Upper lobe of left lung (tissue), 6 donors: Measurements from ENCODE around the gene AMBP. TPM values are rescaled to one million over a fixed set of nuclear protein-coding genes. Genes with fewer than 3 reads are reported as not detected.

Source experiments
- ATAC-seq, 2 donors: fragments of 200-7000 bp; cut with Tn5 transposase; one replicate each; pipeline ENCODE4 v1.9.1; 2022; ENCODE audit warnings: mild to moderate bottlenecking in 2 of 2, moderate library complexity in 2 of 2; ENCODE audit not compliant: low FRiP score in 2 of 2
- DNase-seq, 2 donors: peaks; one replicate each; pipeline ENCODE4 v3.0.0-alpha.2; 2019 to 2020
- H3K27ac ChIP-seq, 4 donors: fragments of 200-600 bp; sonication (generic); one replicate each; pipeline ENCODE4 v1.5.1; 2016 to 2019
- H3K27me3 ChIP-seq, 4 donors: fragments of 200-600 bp; sonication (generic); one replicate each; pipeline ENCODE4 v1.5.1; 2017 to 2019
- H3K36me3 ChIP-seq, 4 donors: fragments of 200-600 bp; sonication (generic); one replicate each; pipeline ENCODE4 v1.5.1; 2016 to 2019
- H3K4me1 ChIP-seq, 4 donors: fragments of 200-600 bp; sonication (generic); one replicate each; pipeline ENCODE4 v1.5.1; 2018 to 2019
- H3K4me3 ChIP-seq, 4 donors: fragments of 200-600 bp; sonication (generic); one replicate each; pipeline ENCODE4 v1.5.1; 2017 to 2019; ENCODE audit warnings: mild to moderate bottlenecking in 2 of 4, moderate library complexity in 1 of 4
- H3K9me3 ChIP-seq, 4 donors: fragments of 200-600 bp; sonication (generic); one replicate each; pipeline ENCODE4 v1.5.1; 2018 to 2019
- CTCF ChIP-seq, 6 experiments: fragments of 450-650 bp in 4 of 6; fragments of 200-600 bp in 2 of 6; sonication (generic) in 2 of 6; IDR thresholded peaks; one replicate each; pipeline ENCODE4 v1.5.1; 2016 to 2019; ENCODE audit warnings: antibody characterized with exemption in 6 of 6
- EP300 ChIP-seq, 4 donors: sonication (generic); formaldehyde crosslinking; IDR thresholded peaks; one replicate each; pipeline ENCODE4 v1.5.1; 2017; ENCODE audit warnings: antibody characterized with exemption in 4 of 4, control low read depth in 2 of 4
- POLR2A ChIP-seq, 4 donors: fragments of 450-650 bp; IDR thresholded peaks; one replicate each; pipeline ENCODE4 v1.5.1; 2016 to 2017; ENCODE audit warnings: antibody characterized with exemption in 4 of 4, mild to moderate bottlenecking in 2 of 4
- POLR2AphosphoS5 ChIP-seq, 2 donors: sonication (generic); formaldehyde crosslinking; IDR thresholded peaks; one replicate each; pipeline ENCODE4 v1.5.1; 2017; ENCODE audit warnings: antibody characterized with exemption in 2 of 2
- WGBS, 2 donors: methylation state at CpG; one replicate each; pipeline ENCODE4 v1.1.5; 2017 to 2018; 5-methylcytosine and 5-hydroxymethylcytosine counted together
- total RNA-seq, 6 donors: library from RNA; depleted of rRNA in 4 of 6; stranded (reverse); fragments of >200 nt in 4 of 6; gene quantifications; one replicate each; pipeline versions ENCODE4 v1.1.0 to v1.2.1, GENCODE V29; 2016 to 2021
- donor health status: DM: no; HTN: no; CAD: no; lungs with moderate emphysema.
- donor health status: DM: no; HTN: yes; CAD: no; lungs with severe emphysema.

Gene AMBP
- total RNA-seq, 6 donors from 2014 or later, result 0.46 to 4.0 (median 3.1) TPM; not detected in 3

GRCh38 chr9:114026335-114026734 lies 51.8 kb downstream of the AMBP start:
- ATAC-seq, result no peak
- TF ChIP-seq EP300 (IDR thresholded peaks at IDR 0.05), result no peak
- TF ChIP-seq POLR2A (IDR thresholded peaks at IDR 0.05), result no peak
- TF ChIP-seq POLR2AphosphoS5 (IDR thresholded peaks at IDR 0.05), result no peak
- no peak for TF ChIP-seq CTCF (IDR thresholded peaks at IDR 0.05)

GRCh38 chr9:114025760-114026159 lies 52.3 kb downstream of the AMBP start:
- Histone ChIP-seq H3K27ac (no peak overlapping the region), H3K4me1 (no peaks in the 10 kb centered on the region), H3K4me3 (no peak overlapping the region), H3K27me3 (no peaks in the 10 kb centered on the region), H3K36me3 (peaks cover 0 to 25% (median 1%) of the 10 kb centered on the region in 4 donors), H3K9me3 (peaks cover 5 to 11% (median 9%) of the 10 kb centered on the region in 4 donors)
- DNase-seq, result no peak
- TF ChIP-seq EP300 (IDR thresholded peaks at IDR 0.05) (no peak), POLR2A (IDR thresholded peaks at IDR 0.05) (no peak)
- 93 to 98% methylated on average over 5 of the region's 5 CpGs for WGBS, 2 donors
- no peak for ATAC-seq

More at GRCh38 chr9:114026335-114026734, 51.8 kb downstream of the AMBP start:
- no peak overlapping the region for H3K4me3 ChIP-seq
- H3K9me3 ChIP-seq, result peaks cover 5 to 11% (median 9%) of the 10 kb centered on the region in 4 donors
- H3K27ac ChIP-seq, result no peak overlapping the region
- no peak for DNase-seq
- H3K36me3 ChIP-seq, result peaks cover 0 to 24% (median 1%) of the 10 kb centered on the region in 4 donors
- H3K27me3 ChIP-seq, result no peaks in the 10 kb centered on the region
- 98 to 100% methylated on average over 2 to 4 of the region's 4 CpGs for WGBS, 2 donors
- no peaks in the 10 kb centered on the region for H3K4me1 ChIP-seq

GRCh38 chr9:114025196-114025753 lies 52.8 kb downstream of the AMBP start:
- TF ChIP-seq EP300 (IDR thresholded peaks at IDR 0.05) (no peak), POLR2AphosphoS5 (IDR thresholded peaks at IDR 0.05) (no peak), CTCF (IDR thresholded peaks at IDR 0.05) (no peak), POLR2A (IDR thresholded peaks at IDR 0.05) (no peak)
- Histone ChIP-seq H3K27ac (no peak overlapping the region), H3K4me3 (no peak overlapping the region), H3K9me3 (peaks cover 5 to 11% (median 9%) of the 10 kb centered on the region in 4 donors), H3K4me1 (no peaks in the 10 kb centered on the region), H3K36me3 (peaks cover 0 to 24% (median 1%) of the 10 kb centered on the region in 4 donors), H3K27me3 (no peaks in the 10 kb centered on the region)
- no peak for ATAC-seq
- no peak for DNase-seq
- 83 to 90% methylated on average over 3 of the region's 3 CpGs for WGBS, 2 donors

- 92 to 95% methylated on average over 1 of the region's 1 CpG for WGBS, 2 donors
- H3K4me1 ChIP-seq, result no peaks in the 10 kb centered on the region
Observed at GRCh38 chr9:114023961-114024360, 54.1 kb downstream of the AMBP start.

GRCh38 chr9:114021578-114021977 lies 56.5 kb downstream of the AMBP start:
- H3K4me1 ChIP-seq, result no peaks in the 10 kb centered on the region
- H3K27me3 ChIP-seq, result no peaks in the 10 kb centered on the region
- peaks cover 0 to 33% (median 4%) of the 10 kb centered on the region in 4 donors for H3K36me3 ChIP-seq
- H3K4me3 ChIP-seq, result no peak overlapping the region
- H3K27ac ChIP-seq, result no peak overlapping the region
- no peak for DNase-seq
- no peak for ATAC-seq
- WGBS, 2 donors, result 62 to 73% methylated on average over 3 of the region's 3 CpGs
- TF ChIP-seq POLR2A (IDR thresholded peaks at IDR 0.05) (no peak), EP300 (IDR thresholded peaks at IDR 0.05) (no peak), POLR2AphosphoS5 (IDR thresholded peaks at IDR 0.05) (no peak), CTCF (IDR thresholded peaks at IDR 0.05) (no peak)
- peaks cover 5 to 11% (median 9%) of the 10 kb centered on the region in 4 donors for H3K9me3 ChIP-seq

More at GRCh38 chr9:114023961-114024360, 54.1 kb downstream of the AMBP start:
- DNase-seq, result no peak
- H3K9me3 ChIP-seq, result peaks cover 5 to 11% (median 9%) of the 10 kb centered on the region in 4 donors
- peaks cover 0 to 17% (median 1%) of the 10 kb centered on the region in 4 donors for H3K36me3 ChIP-seq
- H3K4me3 ChIP-seq, result no peak overlapping the region
- no peaks in the 10 kb centered on the region for H3K27me3 ChIP-seq
- ATAC-seq, result no peak
- TF ChIP-seq POLR2AphosphoS5 (IDR thresholded peaks at IDR 0.05) (no peak), POLR2A (IDR thresholded peaks at IDR 0.05) (no peak), EP300 (IDR thresholded peaks at IDR 0.05) (no peak), CTCF (IDR thresholded peaks at IDR 0.05) (no peak)
- no peak overlapping the region for H3K27ac ChIP-seq
